AG08396 (cell line): Measurements from ENCODE around the gene CFAP77.

Experiments used
- DNase-seq: peaks from one replicate; pipeline ENCODE4 v3.0.0; 2012; ENCODE audit warnings: low spot score, mixed read lengths

The CFAP77 gene

DNA sequence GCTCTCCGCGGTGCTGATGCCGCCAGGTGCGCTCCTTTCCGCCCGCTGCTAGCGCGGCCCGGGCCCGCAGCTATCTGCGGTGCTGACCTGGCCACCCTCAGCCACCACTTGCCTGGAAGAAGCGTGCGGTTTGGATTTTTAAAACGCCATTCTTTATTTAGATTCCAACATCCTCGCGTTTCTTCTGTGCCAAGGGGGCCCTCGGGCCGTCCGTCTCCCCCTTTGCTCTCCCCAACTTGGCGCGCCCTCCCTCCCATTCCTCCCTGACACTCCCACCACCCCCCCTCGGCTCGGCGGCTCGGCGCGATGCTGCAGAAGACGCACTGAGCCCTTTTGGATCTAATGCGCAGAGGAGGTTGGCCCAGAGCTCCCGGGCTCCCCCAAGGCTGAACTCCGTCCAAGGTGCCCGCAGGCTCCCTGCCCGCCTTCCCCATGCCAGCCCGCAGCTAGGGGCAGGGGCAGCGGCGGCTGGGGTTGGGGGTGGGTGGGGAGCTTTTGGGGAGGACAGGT lies 172.3 kb downstream of the CFAP77 start, which contains the start of gene BARHL1:
Gene BARHL1 (plus strand): TSS at position 331 of the 510 bp plus-strand sequence. CDS start 192 bp downstream, outside the sequence.
- DNase-seq: no peak

DNA sequence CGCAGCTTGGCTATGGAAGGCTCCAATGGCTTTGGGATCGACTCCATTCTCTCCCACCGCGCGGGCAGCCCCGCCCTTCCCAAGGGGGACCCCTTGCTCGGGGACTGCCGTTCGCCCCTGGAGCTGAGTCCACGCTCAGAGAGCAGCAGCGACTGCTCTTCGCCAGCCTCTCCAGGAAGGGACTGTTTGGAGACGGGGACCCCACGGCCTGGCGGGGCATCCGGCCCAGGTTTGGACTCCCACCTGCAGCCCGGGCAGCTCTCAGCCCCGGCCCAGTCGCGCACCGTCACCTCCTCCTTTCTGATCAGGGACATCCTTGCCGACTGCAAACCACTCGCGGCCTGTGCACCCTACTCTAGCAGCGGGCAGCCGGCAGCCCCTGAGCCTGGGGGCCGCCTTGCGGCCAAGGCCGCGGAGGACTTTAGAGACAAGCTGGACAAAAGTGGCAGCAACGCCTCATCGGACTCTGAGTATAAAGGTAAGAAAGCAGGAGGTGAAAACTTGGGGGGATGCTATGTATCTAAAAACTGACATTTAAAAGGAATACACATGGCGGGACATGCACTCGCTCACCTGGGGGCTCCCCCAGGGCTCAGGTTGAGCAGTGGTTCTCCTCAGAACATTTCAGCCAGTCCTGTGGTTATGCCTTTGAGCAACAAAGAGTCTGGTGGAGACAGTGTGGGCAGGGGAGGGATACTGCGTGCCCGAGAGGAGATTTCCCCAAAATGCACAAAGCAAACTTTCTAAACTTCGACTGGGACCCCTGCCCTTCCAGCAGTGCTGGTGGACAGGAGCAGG lies 173.0 kb downstream of the CFAP77 start:
- DNase-seq: no peak

DNA sequence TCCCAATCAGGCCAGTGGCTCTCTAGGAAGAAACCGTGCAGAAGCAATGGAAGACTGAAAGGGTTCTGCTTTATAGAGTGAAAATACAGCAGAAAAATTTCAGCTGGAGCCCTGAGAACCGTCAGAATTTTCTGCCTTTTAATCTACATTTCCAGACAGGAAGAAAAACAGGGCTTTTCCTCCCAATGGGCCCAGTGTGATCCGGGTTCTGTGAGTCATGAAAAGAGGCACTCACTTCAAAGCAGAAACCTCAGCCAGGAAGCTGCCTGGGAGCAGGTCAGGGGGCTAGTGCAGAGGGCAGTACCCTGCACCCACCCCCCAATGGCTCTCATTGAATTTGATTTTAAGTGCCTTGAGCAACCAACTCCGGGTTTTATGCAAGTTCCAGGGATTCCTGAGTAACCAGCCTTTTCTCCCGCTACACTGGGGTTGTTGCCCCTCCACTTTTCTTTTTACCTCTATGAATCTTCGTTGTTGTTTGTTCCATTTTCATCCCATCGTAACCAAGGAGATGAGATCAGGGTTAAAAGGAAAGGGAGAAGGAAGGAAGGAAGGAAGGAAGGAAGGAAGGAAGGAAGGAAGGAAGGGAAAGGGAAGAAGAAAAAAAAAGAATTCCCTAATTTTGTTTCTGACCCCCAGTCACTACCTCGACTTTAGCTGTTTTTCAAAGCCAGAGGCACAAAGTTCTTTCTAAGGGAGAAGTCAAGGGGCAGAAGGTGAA lies 173.7 kb downstream of the CFAP77 start:
- DNase-seq: no peak

DNA sequence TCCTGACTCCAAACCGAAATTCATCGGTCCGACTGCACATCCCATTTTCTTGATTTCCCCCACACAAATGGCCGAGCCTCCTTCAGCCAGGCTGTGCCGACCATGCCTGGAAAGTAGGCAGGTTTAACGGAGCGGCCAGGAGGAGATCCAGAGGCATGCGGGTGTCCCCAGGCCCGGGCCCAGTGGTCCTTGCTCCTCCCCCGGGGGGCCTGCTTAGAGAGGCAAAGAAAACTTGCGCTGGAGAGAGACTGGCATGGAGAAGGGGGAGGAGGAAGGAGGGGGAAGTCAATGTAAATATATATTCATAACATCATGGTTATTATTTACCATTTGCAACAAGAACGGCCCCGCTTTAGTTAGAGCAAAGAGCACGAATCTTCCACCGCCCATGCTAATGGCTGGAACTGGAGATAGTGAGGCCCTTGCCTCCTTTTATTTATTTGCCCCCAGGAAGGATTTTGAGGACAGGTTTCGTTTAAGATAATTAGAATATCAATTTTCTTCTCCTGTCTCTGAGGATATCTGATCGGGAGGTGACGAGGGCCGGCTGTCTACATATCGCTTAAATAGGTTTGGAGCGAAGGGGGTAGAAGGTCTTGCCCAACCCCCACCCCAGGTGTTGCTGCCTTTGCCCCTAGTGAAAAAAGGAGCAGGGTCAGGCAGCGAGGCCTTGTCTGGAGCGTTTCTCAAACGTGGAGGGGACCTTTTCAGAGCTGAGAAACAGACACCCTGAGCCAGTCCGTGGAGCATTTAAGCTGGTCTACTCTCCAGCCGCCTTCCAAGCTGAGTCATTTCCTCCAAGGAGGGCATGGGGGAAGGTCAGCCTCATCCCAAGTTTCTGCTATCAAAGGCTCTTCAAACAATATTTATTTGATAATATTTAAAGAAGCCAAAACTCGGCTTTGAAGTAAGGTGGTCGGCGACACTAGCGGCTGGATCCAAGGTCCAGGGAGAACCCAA lies 174.9 kb downstream of the CFAP77 start:
- no peak for DNase-seq

DNA sequence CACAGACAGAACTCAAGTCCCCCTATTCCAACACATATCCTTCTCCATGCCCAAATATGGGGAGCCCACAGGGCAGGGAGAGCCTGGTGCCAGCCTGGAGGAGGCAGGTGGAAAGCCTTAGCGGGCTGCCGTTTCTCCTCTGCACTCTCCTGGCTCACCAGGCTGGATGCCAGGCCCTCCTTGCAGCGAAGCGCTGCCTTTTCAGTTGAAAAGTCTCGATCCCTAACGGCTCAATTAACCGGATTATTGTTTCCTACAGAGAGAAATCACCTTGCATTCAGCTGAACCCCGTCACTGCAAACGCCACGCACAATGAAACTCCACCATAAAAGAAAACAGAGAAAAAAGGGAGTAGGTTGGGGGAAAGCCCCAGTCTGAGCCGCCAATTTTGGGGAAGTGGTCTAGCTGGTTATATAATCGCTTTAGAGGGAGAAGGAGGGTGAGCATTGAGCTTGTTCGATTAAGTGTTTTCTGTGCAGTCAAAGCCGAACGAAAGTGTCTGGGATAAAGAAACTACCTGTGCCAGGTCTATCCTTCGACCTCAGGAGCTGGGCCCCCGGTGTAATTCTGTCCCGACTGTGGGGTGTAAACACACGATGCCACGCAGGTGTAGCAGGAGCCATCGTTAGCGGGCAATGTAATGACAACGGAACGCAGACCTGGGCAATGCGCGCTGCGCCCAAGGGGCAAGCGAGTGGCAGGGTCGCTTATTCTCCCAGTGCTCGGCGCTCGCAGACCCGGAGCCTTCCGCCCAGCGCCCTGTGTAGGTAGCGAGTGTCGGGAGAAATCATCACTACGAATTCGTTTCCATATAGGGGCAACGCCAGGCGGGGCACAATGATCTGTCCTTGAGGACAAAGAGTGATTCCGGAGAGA lies 176.2 kb downstream of the CFAP77 start:
- no peak for DNase-seq

DNA sequence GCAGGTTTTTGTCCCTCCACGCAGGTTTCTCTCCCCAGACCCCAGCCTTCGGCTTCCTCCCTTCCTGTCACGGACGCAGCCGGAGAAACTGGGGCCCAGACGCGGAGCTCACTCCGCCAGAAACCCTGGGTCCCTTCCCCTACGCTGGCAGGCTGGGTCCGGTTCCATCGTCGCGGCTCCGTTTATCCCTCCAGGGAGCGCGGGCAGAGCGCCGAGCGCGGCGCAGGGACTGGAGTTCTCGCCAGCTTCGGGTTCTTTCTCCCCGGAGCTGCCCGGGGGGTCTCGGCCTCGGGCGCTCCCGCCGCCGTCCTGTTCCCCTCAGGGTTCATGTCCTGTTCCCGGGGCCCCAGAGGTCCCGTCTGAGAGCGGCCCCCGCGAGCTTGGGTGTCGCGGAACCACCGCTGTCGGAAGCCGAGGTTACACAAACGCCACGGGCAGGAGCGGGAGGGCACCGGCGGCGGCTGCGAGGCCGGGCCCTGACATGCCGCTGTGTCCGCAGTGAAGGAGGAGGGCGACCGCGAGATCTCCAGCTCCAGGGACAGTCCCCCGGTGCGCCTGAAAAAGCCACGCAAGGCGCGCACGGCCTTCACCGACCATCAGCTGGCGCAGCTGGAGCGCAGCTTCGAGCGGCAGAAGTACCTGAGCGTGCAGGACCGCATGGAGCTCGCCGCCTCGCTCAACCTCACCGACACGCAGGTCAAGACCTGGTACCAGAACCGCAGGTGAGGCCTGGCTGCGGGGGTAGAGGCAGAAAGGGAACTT lies 177.0 kb downstream of the CFAP77 start:
- DNase-seq: no peak

DNA sequence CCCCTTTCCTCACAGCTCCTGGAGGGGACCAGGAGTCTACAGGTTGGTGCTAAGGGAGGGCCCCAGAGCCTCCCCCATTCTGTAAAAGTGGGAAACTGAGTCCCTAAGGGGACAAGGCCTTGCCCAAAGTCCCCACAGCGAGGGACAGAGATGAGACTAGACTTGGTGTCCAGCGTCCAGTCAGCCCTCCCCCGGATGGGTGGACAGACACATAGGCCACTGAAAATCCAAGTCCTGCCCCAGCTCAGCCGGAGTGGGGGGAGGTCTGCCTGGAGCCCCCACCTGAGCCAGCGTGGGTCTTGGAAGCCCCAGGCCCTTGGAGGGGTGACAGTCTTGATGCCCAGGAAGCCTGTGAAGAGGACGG lies 177.6 kb downstream of the CFAP77 start:
- no peak for DNase-seq

DNA sequence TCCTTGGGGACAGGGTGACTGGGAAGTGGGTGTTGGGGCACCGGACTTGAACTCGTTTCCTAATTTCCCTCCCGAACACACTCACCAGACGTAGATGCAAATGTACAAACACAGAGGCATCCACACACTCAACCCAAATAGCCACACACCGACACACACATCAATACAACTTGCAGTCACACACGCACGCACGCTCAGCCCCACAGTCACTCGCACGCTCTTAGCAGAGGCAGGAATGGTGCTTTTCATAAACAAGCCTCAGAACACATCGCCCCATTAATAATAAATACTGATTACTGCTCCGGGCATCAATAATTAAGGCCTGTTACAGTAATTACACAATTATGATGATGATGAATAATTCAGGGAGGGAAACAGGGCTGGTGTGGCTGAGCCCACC lies 178.1 kb downstream of the CFAP77 start:
- DNase-seq: no peak

DNA sequence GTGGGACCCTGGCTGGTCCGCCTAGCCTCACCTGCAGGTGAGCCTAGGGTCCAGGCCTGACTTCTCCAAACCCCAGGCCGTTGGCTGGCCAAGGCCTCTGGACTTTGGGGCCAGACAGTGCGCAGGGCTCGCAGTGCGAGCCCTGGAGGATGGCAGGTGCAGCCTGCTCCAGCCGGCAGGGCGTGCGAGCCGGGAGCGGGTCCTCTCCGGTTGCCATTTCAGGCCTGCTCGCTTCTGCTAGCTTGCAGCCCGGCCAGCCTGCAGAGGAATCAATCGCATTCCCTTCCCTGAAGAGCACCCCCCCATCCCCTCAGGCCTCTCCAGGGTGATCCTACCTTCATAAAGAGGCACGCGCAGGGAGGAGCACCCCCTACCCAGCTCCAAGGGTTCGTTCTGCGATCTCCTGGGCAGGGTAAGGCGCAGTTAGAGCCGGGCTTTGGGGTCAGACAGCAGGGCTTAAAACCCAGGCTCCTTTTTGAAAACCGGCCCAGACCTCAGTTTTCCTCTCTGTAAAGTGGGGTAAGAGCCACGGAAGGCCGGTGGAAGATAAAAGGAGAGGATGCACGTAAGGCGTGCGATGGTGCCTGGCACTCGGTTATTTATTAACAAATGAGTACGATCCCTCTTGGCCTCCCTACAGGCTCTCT lies 178.6 kb downstream of the CFAP77 start:
- no peak for DNase-seq

DNA sequence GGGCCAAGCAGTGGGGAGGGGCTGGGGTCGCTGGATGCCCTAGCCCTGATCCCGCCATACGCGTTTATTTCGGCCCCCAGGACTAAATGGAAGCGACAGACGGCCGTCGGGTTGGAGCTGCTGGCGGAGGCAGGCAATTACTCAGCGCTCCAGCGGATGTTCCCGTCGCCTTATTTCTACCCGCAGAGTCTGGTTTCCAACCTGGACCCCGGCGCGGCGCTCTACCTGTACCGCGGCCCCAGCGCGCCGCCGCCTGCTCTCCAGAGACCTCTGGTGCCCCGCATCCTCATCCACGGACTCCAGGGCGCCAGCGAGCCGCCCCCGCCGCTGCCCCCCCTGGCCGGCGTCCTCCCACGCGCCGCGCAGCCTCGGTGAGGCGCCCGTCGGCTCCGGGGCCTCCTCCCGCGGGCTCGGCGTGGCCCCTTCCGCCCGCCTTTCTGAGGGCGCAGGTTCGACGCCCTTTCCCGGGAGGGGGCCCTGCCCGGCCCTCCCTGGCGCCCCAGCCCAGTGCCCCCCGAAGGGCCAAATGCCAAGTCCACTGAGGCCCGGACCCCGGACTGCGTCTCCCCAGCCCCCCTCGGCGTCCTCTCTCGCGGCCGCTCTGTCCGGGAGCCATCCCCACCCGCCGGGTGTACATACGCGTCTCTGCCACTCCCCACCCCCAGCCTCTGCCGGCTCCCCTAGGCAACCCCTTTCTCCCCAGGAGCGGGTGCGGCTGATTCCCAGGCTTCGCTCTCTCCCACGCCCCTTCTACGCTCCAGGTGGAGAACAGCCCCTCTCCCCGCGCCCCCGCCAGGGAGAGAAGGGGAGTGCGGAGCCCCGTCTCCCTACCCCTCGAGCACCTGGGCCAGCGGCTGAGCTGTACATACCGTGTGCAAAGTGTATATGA lies 179.4 kb downstream of the CFAP77 start:
- DNase-seq: no peak

DNA sequence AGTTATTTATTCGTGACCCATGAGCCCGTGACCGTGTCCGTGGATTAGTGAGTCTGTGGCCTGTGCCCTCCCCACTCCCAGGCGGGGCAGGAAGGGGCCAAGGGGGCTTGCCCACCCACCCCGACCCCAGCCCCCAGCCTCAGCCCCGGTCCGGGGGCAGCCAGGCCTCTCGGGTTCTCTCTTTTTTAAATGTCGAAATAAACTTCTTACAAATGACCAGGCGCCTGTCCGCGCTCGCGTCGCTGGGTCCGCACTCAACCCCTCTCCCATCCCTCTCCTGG lies 180.0 kb downstream of the CFAP77 start:
- no peak for DNase-seq

DNA sequence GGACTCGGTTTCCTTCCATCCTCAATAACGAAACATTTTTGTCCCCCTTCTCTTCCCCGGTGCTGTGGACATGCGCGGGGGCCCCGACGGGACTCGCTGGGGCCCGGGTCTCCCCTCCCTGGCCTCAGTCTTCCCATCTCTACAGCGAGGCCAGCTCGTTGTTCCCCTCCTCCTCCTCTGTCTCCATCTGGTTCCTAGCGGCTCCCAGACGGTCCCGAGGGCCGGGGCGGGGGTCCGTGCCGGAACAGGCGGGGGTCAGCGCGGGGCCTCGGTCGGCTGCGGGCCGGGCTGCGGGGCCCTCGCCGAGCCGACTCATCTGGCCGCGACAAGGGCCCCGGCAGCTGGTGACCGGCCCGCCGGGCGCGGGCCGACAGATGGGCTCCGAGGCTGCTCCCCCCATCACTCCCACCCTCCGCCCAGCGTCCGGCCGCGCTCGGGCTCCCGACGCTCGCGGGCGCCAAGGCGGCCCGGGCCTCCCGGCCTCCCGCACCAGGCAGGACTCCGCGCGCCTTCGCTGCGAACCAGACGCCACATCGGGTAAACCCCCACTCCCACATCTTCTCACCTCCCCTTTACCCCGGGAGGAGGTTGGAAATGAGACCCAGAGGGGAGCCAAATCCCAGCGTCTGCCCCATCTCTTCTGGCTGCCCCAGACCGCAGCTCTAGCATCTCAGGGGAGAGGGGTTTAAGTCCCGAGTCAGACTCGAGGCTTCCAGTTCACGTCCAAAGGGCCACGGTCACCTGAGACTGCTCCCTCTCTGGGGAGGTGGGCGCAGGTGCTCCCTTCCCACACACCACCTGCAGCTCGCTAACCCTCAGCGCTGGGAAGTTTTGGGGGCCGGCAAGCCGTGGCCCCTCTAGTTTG lies 180.5 kb downstream of the CFAP77 start:
- no peak for DNase-seq

DNA sequence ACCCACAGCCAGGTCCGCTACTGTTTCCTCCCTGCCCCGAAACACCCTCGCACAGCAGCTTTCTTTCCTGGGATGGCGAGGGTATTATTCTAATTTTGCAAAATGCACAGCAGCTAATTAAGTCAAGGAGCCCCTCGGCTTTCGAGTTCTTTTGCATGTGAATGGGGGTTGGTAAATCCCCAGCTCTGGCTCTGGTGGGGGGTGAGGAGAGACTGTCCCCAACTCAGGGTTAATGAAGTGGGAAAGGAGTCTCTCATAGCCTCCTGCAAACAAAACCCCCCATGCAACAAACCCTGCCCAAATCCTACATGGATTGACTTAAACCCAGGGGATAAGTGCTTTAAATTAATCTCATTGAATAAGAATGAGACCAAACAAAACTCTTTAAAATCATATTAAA lies 181.2 kb downstream of the CFAP77 start:
- no peak for DNase-seq

DNA sequence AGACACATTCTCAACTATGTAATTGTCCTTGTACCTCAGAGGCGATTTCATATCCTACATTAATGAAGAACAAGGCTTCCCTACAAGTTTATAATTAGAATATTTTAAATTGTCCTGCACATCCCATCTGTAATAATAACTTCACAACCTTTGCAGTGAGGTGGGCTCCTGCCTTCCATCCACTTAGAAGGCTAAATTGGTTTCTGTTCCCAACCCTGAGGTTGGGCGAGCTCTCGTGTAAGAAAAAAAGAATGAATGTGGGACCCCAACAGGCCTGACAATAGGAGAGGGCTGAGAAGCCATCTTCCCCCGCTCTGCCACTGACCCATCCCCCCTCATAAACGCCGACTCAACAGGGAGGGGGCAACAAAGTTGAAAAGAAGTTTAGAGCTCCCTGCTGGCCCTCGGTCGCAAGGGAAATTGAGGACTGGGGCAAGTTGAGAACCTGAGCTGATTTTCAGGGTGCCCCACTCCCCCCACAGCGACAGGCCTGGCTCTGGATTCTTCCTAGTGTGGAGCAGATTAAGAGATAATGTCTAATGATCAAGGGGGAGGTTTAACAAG lies 181.8 kb downstream of the CFAP77 start:
- DNase-seq: no peak

DNA sequence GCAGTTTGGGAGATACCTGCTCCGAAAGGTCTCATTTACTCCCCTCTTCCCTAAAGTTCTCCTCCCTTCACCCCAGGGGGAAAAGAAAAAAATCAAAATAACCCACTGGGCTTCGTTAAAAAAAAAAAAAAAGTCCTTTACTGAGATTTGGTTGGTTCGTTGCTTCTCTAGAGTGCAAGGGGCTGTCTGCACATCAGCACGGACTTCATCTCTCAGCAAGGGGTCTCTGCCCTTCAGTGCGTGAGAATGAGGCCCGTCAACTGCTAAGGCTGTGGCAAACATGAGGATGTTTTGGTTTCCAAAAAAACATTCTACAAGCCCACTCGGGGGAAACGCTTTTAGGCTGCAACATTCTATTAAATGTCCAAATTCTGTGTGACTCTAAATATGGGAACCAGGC lies 182.4 kb downstream of the CFAP77 start:
- no peak for DNase-seq

DNA sequence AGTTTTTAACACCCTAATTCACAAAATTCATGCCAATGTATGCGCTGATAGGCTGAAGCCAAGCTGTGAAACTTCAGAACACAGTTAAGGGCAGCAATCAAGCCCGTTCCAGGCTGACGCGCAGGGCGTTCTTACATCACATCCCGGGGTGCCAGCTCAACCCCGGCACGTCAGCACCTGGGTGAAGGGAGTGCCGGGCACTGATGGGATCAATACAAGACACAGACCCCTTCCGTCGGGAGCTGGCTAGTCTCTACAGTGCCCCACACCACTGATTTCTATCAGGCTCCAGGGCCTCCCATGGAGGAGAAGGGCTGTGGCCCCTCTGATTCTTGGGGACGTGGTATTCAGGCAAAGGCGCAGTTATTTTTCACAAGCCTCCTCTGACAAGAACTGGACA lies 184.4 kb downstream of the CFAP77 start:
- no peak for DNase-seq

DNA sequence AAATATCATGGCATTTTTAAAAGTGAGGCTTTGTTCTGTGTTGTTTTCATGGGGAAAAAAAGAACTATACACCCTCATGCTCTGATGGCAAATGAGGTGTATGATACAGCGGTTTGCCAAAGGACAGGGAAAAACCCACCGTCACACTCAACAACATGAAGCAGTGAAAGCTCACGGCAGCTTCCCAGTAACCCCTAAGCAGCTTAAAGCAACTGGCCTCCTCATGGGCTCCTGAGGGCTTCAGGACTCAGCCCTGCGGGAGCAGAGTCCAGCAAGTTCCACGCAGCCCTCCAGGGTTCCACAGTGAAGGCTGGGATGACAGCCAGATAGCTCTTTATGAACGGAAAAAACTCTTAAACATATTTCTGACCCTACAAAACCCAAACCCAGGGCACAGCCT lies 185.3 kb downstream of the CFAP77 start:
- no peak for DNase-seq

DNA sequence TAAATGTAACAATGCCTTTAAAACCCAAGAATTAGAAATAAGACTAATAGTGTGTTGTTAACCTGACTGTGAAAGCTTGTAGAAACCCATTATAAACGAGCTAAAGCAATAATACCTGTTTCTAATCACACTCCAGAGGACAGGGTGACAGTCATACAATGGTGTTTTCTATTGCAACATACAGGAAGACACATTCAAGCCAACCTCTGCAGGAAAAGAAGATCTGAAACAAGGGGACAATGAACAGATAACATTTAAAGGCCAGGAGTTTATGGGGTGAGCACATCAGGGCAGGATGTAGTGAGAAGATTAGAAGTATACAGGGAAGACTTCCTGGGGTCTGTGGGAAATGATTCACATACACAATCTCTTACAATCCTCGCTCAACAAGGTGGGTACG lies 186.2 kb downstream of the CFAP77 start:
- DNase-seq: no peak
